ENCODE results near the gene NEDD8.

- TF ChIP-seq REST (IDR thresholded peaks at IDR 0.05; ENCODE audit: borderline replicate concordance) (no peak), CTCF (IDR thresholded peaks at IDR 0.05; ENCODE audit: poor library complexity, severe bottlenecking) (no peak)
Measured at GRCh38 chr14:24181371-24182077, 50.6 kb downstream of the NEDD8 start.
